B cell (primary cell): ENCODE results near the gene MILR1. TPM values are rescaled to one million over a fixed set of nuclear protein-coding genes. Genes with fewer than 3 reads are reported as not detected.
A peak's percentile ranks its signal among the peaks of the same experiment; 100 is the strongest.

Source experiments
- ATAC-seq: fragments of 200-7000 bp; cut with Tn5 transposase; one replicate; pipeline ENCODE4 v1.10.0; 2021; ENCODE audit warnings: low read depth, mild to moderate bottlenecking, moderate number of reproducible peaks, moderate library complexity
- CTCF ChIA-PET: fragments of 350-600 bp; sonication (Branson Sonifier 250); formaldehyde crosslinking; loops from one replicate; lab custom pipeline; 2021; ENCODE audit warnings: antibody characterized with exemption, inconsistent platforms; lab: Charles Lee
- POLR2A ChIA-PET: fragments of 350-600 bp; sonication (Branson Sonifier 250); formaldehyde crosslinking; loops from one replicate; lab custom pipeline; 2021; ENCODE audit warnings: antibody characterized with exemption; lab: Charles Lee
- DNase-seq: peaks from one replicate; pipeline ENCODE4 v3.0.0; 2013
- H2AFZ ChIP-seq: 2 replicates; pipeline ENCODE4 v1.6.1; 2012; ENCODE audit warnings: mild to moderate bottlenecking, low read depth, low read length; ENCODE audit not compliant: insufficient read depth, poor library complexity, severe bottlenecking
- H3K27ac ChIP-seq, 2 donors: 1 replicate in 1 of 2; 2 replicates in 1 of 2; pipeline ENCODE4 v1.5.1; 2012 to 2013; ENCODE audit warnings: low read length in 2 of 2, mild to moderate bottlenecking in 2 of 2, moderate library complexity in 1 of 2
- H3K27me3 ChIP-seq, 4 experiments: fragments of 200-600 bp in 1 of 4; sonication (generic) in 1 of 4; replicated peaks in 1 of 4; 1 replicate in 2 of 4; 2 replicates in 2 of 4; pipeline versions ENCODE4 v1.6.1 to v1.7.0; 2013 to 2016; ENCODE audit warnings: low read length in 3 of 4, mild to moderate bottlenecking in 2 of 4, mixed read lengths in 1 of 4, moderate library complexity in 1 of 4; ENCODE audit not compliant: insufficient read depth in 4 of 4, control insufficient read depth in 3 of 4; ENCODE audit errors: control extremely low read depth in 1 of 4
- H3K36me3 ChIP-seq, 2 experiments: replicated peaks in 1 of 2; 1 replicate in 1 of 2; 2 replicates in 1 of 2; pipeline versions ENCODE4 v1.6.1 to v1.7.1; 2013; ENCODE audit warnings: low read length in 1 of 2; ENCODE audit not compliant: insufficient read depth in 2 of 2, control insufficient read depth in 1 of 2; ENCODE audit errors: control extremely low read depth in 1 of 2, extremely low read depth in 1 of 2
- H3K4me1 ChIP-seq, 2 donors: fragments of 200-600 bp in 1 of 2; sonication (generic) in 1 of 2; 1 replicate in 1 of 2; 2 replicates in 1 of 2; pipeline versions ENCODE4 v1.5.1 to v1.6.1; 2013 to 2017; ENCODE audit warnings: low read length in 2 of 2; ENCODE audit not compliant: control insufficient read depth in 2 of 2, insufficient read depth in 2 of 2
- H3K4me2 ChIP-seq: replicated peaks from 2 replicates; pipeline ENCODE3; 2012; ENCODE audit warnings: mild to moderate bottlenecking, low read depth, low read length; ENCODE audit not compliant: poor library complexity, severe bottlenecking
- H3K4me3 ChIP-seq, 5 experiments: fragments of 200-600 bp in 1 of 5; sonication (generic) in 1 of 5; 1 replicate in 3 of 5; 2 replicates in 2 of 5; pipeline versions ENCODE4 v1.5.1 to v1.7.0; 2011 to 2016; ENCODE audit warnings: low read length in 4 of 5, mild to moderate bottlenecking in 4 of 5, low read depth in 2 of 5, control low read depth in 1 of 5, moderate library complexity in 1 of 5; ENCODE audit not compliant: insufficient read depth in 1 of 5; ENCODE audit errors: control extremely low read depth in 1 of 5, extremely low read depth in 1 of 5
- H3K79me2 ChIP-seq: fragments of 200-600 bp; sonication (generic); one replicate; pipeline ENCODE4 v1.6.0; 2016; ENCODE audit warnings: low read length; ENCODE audit not compliant: control insufficient read depth, insufficient read depth
- H3K9ac ChIP-seq: fragments of 200-600 bp; sonication (generic); 2 replicates; pipeline ENCODE4 v1.6.1; 2017; ENCODE audit warnings: mild to moderate bottlenecking, low read length, moderate library complexity
- H3K9me3 ChIP-seq, 3 donors: one replicate each; pipeline versions ENCODE4 v1.6.1 to v1.7.1; 2013; ENCODE audit warnings: low read length in 2 of 3; ENCODE audit not compliant: control insufficient read depth in 2 of 3, insufficient read depth in 1 of 3; ENCODE audit errors: control extremely low read depth in 1 of 3
- H4K20me1 ChIP-seq: 2 replicates; pipeline ENCODE4 v1.6.0; 2012; ENCODE audit warnings: mild to moderate bottlenecking, low read length; ENCODE audit not compliant: insufficient read depth, control insufficient read depth, poor library complexity, severe bottlenecking
- H3K27ac Mint-ChIP-seq: one replicate; pipeline ENCODE4 v1.8.0; 2021; ENCODE audit warnings: mixed read lengths
- H3K27me3 Mint-ChIP-seq: one replicate; pipeline ENCODE4 v1.8.0; 2021; ENCODE audit warnings: mixed read lengths
- H3K4me1 Mint-ChIP-seq: one replicate; pipeline ENCODE4 v1.8.0; 2021; ENCODE audit warnings: mixed read lengths
- H3K4me3 Mint-ChIP-seq: one replicate; pipeline ENCODE4 v1.8.0; 2021; ENCODE audit warnings: mixed read lengths
- H3K9me3 Mint-ChIP-seq: one replicate; pipeline ENCODE4 v1.8.0; 2022; ENCODE audit warnings: mixed read lengths; ENCODE audit not compliant: insufficient read depth
- EZH2 ChIP-seq: IDR thresholded peaks from 2 replicates; pipeline ENCODE4 v1.6.1; 2012; ENCODE audit warnings: borderline replicate concordance, low read depth, mild to moderate bottlenecking, moderate library complexity, low read length; ENCODE audit not compliant: insufficient read depth, poor library complexity, severe bottlenecking
- WGBS: methylation state at CpG from one replicate; pipeline ENCODE4 v1.1.5; 2013; ENCODE audit warnings: missing lambda C conversion rate; ENCODE audit not compliant: insufficient coverage; 5-methylcytosine and 5-hydroxymethylcytosine counted together
- intact Hi-C: fragments of 100-400 bp; cut with micrococcal nuclease; formaldehyde crosslinking; loops from one replicate; pipeline ENCODE4 v1.10.0; 2022
- polyA plus RNA-seq: library from polyadenylated mRNA; depleted of rRNA; stranded (reverse); fragments of >200 nt; gene quantifications from 2 replicates; pipeline ENCODE4 v1.2.3, GENCODE V29; 2012
- total RNA-seq, 2 donors: library from RNA; stranded (reverse); fragments of 120-200 nt in 1 of 2; gene quantifications; 1 replicate in 1 of 2; 2 replicates in 1 of 2; pipeline versions ENCODE4 v1.2.3 to v1.2.4, GENCODE V29; 2013 to 2022
- TF ChIP-seq, protein P1 (sequence below): fragments of 200-600 bp; IDR thresholded peaks from one replicate; pipeline ENCODE4 v1.8.0; 2022; ENCODE audit warnings: antibody characterized with exemption, mild to moderate bottlenecking

Gene MILR1
- total and polyA plus RNA-seq, 2 donors (not counting 1 experiment from before 2014, with no cell fraction given): 9.4 to 38.0 TPM

DNA sequence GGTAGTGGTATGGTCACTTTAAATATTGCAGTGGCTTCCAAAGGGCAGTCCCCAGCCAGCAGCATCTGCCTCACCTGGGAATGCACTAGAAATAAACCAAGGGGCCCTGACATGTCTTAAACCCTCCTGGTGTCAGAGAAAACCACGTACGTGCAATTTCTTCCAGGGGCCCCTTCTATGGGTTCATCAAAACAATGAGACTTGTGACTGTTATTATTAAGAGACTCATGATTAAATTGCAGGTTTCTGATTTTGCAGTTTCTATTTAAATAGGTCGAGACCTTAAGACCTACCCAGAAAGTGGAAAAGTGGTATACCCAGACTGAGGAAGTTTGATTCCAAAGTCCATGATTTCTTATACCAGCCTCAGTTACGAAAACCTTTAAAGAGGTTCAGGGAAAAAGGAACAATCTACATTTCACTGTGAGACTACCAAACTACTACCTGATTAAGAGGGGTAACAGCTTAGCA is 48.7 kb downstream of the MILR1 start:
- no CpG with 5 or more reads among the region's 4 CpGs for WGBS
- Histone ChIP-seq H3K27ac (peak overlapping the region; percentile 76 to 82), H3K9me3 (no peaks in the 10 kb centered on the region), H3K36me3 (peaks cover 4 to 40% of the 10 kb centered on the region in 2 experiments), H3K4me3 (peak overlapping the region; percentile 71 to 90 (median 74)), H3K9ac (peak overlapping the region; percentile 70), H3K27me3 (no peaks in the 10 kb centered on the region), H3K79me2 (peaks cover 45% of the 10 kb centered on the region), H3K4me2 (peak overlapping the region; percentile 80), H2AFZ (no peak overlapping the region), H3K4me1 (peaks cover 29% of the 10 kb centered on the region in 2 donors), H4K20me1 (peaks cover 38% of the 10 kb centered on the region)
- intact Hi-C loops: loop anchor here (1.0 to 5.0 kb wide), 6 partner anchors 9 to 565 kb away; partner anchors contain the start of genes CD79B, CEP95, DDX5 and SMURF2
- TF ChIP-seq EZH2: no peak
- TF ChIP-seq, protein P1, sequence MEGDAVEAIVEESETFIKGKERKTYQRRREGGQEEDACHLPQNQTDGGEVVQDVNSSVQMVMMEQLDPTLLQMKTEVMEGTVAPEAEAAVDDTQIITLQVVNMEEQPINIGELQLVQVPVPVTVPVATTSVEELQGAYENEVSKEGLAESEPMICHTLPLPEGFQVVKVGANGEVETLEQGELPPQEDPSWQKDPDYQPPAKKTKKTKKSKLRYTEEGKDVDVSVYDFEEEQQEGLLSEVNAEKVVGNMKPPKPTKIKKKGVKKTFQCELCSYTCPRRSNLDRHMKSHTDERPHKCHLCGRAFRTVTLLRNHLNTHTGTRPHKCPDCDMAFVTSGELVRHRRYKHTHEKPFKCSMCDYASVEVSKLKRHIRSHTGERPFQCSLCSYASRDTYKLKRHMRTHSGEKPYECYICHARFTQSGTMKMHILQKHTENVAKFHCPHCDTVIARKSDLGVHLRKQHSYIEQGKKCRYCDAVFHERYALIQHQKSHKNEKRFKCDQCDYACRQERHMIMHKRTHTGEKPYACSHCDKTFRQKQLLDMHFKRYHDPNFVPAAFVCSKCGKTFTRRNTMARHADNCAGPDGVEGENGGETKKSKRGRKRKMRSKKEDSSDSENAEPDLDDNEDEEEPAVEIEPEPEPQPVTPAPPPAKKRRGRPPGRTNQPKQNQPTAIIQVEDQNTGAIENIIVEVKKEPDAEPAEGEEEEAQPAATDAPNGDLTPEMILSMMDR: peak; percentile 32
- H3K4me3 Mint-ChIP-seq: peak overlapping the region; percentile 99
- no peaks in the 10 kb centered on the region for H3K27me3 Mint-ChIP-seq
- ChIA-PET CTCF (interaction anchor here (1.4 to 6.9 kb wide), 4 partner anchors 9 to 99 kb away, joined by 3 to 112 read pairs (median 16); partner anchors contain the start of genes CEP95 and DDX5), POLR2A (interaction anchor here (1.7 to 4.6 kb wide), 3 partner anchors 9 to 78 kb away, joined by 6 to 97 read pairs (median 7); partner anchors contain the start of genes CEP95 and DDX5)
- peaks cover 73% of the 10 kb centered on the region for H3K4me1 Mint-ChIP-seq
- ATAC-seq: no peak
- DNase-seq: no peak
- H3K9me3 Mint-ChIP-seq: no peaks in the 10 kb centered on the region
- H3K27ac Mint-ChIP-seq: peak overlapping the region; percentile 98
